Stomach smooth muscle (tissue), 2 donors: ENCODE results near the gene VIPR2.

Experiments
- H3K27ac ChIP-seq: one replicate; pipeline ENCODE4 v1.7.0; 2013; ENCODE audit warnings: mild to moderate bottlenecking, low read length, inconsistent platforms
- H3K27me3 ChIP-seq, 2 donors: one replicate each; pipeline ENCODE4 v1.7.0; 2013; ENCODE audit warnings: low read length in 2 of 2; ENCODE audit not compliant: insufficient read depth in 2 of 2, control insufficient read depth in 1 of 2
- H3K36me3 ChIP-seq, 2 donors: one replicate each; pipeline ENCODE4 v1.7.0; 2013; ENCODE audit warnings: low read length in 2 of 2; ENCODE audit not compliant: control insufficient read depth in 2 of 2, insufficient read depth in 2 of 2
- H3K4me1 ChIP-seq: one replicate; pipeline ENCODE4 v1.7.0; 2013; ENCODE audit warnings: low read length; ENCODE audit not compliant: control insufficient read depth, insufficient read depth
- H3K4me3 ChIP-seq, 2 donors: one replicate each; pipeline ENCODE4 v1.7.0; 2013; ENCODE audit warnings: low read length in 2 of 2
- H3K9ac ChIP-seq, 2 donors: one replicate each; pipeline ENCODE4 v1.7.0; 2013; ENCODE audit warnings: low read length in 2 of 2, mild to moderate bottlenecking in 1 of 2
- H3K9me3 ChIP-seq, 2 donors: one replicate each; pipeline ENCODE4 v1.7.0; 2013; ENCODE audit warnings: low read length in 2 of 2; ENCODE audit not compliant: control insufficient read depth in 2 of 2
- donor health status: healthy.
- donor health status: Pancreatic carcinoma.

Gene VIPR2

DNA sequence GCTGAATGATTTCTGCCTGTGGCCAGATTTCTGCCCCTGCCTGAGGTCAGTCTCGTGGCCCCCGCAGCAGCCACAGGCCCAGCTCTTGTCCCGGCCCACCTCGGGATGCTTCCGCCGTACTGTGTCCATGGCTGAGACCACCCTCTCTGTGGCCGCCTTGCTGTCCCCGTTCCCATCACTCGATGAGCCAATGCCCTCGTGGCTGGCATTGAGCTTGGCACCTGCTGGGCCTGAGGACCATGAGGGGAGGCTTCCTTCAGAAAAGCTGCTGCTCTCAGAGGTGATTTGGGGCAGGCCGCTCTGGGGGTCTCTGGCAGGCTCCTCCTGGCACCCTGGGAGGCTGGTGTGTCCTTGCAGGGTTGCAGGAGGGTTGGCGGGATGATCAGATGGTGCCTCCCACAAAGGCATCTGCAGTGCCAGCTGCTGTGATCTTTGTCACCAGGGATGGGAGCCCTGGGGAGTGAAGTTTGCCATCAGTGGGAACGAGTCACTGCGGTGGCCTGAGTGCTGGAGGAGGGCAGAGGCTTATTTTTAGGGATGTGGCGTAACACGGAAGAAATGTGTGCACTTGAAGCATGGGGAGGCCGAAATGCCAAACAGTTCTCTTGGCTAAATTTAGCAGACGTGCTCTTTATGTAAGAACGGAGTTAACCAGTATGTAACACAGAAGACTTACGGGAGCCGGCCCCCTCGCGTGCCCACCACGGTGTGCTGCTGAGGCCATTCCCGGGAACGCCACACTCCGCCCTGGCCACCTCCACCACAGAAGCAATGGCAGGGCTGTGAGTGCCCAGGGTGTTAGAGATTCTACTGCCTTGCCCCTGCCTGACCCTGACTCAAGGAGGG, 47.7 kb downstream of the VIPR2 start:
- Histone ChIP-seq H3K36me3 (no peaks in the 10 kb centered on the region), H3K27ac (peak overlapping the region; percentile 53), H3K27me3 (no peaks in the 10 kb centered on the region), H3K4me1 (peaks cover 39% of the 10 kb centered on the region), H3K9ac (no peak overlapping the region), H3K4me3 (no peak overlapping the region), H3K9me3 (no peaks in the 10 kb centered on the region)

DNA sequence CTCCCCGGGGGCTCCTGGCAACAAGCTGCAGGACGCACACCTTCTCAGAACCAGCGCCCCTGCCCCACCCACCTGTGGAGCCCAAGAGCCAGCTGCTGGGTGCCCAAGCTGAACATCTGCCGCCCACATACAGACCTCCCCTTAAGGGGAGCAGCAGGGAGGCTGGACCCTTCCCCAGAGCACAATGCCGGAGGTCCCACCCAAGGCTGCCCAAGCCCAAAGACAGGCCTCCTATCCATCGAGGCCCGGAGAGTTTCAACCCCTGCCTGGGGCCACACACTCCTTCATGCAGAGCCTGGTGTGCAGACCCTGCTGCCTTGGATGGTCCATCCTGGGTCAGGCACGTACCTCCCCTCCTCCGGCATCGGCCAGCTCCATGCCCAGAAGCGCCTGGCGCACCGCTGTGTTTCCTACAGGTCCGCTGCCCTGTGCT, 48.7 kb downstream of the VIPR2 start:
- no peak overlapping the region for H3K27ac ChIP-seq
- no peak overlapping the region for H3K4me3 ChIP-seq
- no peak overlapping the region for H3K9ac ChIP-seq
- peaks cover 39% of the 10 kb centered on the region for H3K4me1 ChIP-seq
- H3K9me3 ChIP-seq: no peaks in the 10 kb centered on the region
- H3K27me3 ChIP-seq: no peaks in the 10 kb centered on the region
- H3K36me3 ChIP-seq: no peaks in the 10 kb centered on the region

DNA sequence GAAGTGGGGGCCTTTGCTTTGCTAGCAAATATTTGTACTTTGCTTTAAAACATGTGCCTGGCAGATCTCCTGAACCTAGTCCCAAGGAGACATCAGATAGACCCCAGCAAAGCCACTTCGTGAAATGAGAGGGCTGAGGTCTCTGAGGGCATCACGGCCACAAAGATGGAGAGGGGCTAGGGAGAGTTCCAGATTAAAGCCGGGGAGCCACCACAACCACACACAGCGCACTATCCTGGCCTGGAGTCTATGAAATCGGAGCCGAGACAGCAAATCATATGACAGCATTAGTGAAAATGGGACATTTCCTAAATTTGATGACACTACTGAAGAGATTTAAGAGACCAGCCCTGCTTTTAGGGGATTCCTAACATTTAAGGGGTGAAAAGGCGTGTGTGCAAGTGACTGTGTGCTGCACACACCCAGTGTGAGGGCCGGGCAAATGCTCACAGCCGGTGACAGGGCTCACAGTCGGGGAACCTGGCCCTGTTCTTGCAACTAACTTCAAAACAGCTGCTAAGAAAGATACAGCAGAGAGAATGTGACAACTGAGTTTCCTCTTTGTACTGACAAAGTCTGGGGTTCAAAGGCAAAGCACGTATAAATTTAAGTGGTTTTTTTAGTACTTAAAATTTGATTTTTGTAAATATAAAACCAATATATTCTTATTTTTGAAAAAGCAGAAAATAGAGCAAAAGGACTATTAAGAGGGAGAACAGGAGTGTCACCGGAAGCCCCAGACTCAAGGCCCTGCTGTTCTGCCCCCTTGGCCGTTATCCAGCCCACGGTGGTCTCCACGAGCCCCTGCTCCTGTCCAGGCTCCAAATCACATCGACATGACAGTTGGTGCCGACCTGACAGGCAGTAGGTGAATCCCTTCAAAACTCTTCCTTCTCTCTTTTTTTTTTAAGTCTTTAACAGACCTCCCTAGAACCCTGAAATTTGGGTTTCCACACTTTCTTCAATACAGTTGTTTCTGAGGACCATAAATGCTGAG, 49.5 kb downstream of the VIPR2 start:
- Histone ChIP-seq H3K9ac (no peak overlapping the region), H3K9me3 (no peaks in the 10 kb centered on the region), H3K36me3 (no peaks in the 10 kb centered on the region), H3K27ac (no peak overlapping the region), H3K4me3 (no peak overlapping the region), H3K27me3 (no peaks in the 10 kb centered on the region), H3K4me1 (peaks cover 39% of the 10 kb centered on the region)

DNA sequence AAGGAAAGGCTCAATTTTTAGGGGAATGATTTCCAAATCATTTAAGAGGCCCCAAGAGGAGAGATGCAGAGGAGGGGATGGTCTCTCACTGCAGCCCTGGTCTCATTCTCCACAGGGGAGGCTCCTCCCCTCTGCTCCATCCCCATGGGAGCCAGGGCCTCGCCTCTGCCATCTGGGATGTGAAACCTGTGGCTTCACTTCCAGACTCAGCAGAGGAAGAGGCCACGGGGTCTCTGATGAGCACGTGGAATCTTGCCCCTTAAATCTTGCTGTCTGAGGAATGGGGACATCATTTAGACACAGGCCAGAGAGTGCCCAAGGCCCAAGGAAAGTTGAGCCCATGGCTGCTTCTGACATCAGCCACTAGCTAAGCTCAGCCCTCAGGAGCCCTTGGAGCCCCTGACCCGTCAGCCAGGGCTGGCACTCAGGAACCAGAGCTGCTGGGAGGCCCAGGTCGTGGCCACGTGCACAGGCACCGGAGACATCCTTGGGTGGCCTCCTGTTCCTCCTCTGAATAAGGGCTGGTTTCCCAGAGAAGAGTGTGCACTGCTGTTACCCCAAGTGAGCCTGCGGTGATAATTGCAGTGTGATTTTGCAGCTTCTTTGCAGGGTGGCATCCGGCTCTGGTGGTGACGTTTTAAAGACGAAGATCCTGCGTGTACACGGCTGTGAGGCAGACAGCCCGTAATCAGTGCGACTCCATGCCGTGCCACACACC, 50.5 kb downstream of the VIPR2 start:
- Histone ChIP-seq H3K4me1 (peaks cover 31% of the 10 kb centered on the region), H3K9ac (no peak overlapping the region), H3K4me3 (no peak overlapping the region), H3K27me3 (no peaks in the 10 kb centered on the region), H3K27ac (no peak overlapping the region), H3K9me3 (no peaks in the 10 kb centered on the region), H3K36me3 (no peaks in the 10 kb centered on the region)

DNA sequence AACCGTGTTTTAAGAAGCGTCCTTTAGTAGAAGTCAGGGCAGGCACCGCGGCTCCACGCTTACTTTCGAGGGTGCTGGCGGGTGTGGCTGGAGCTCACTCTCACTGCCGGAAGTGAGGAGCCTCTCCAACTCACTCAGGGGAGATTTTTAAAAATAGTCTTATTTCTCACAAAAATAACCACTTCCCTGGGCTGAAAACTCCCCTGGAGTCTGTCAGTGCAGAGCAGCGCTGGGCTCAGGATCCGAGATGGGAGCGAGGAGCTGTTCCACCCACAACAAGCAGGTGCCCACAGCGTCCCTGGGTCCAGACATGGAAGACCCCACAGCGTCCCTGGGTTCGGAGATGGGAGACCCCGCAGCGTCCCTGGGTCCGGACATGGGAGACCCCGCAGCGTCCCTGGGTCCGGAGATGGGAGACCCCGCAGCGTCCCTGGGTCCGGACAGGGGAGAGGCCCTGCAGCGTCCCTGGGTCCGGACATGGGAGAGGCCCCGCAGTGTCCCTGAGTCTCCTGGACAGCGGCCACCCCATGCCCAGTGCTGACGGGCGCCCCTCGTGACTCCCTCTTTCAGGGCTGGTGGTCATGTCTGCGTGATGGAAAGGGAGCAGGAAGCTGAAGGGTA, 51.2 kb downstream of the VIPR2 start:
- H3K36me3 ChIP-seq: no peaks in the 10 kb centered on the region
- no peaks in the 10 kb centered on the region for H3K9me3 ChIP-seq
- H3K9ac ChIP-seq: no peak overlapping the region
- H3K4me3 ChIP-seq: no peak overlapping the region
- peaks cover 27% of the 10 kb centered on the region for H3K4me1 ChIP-seq
- H3K27me3 ChIP-seq: no peaks in the 10 kb centered on the region
- H3K27ac ChIP-seq: no peak overlapping the region

DNA sequence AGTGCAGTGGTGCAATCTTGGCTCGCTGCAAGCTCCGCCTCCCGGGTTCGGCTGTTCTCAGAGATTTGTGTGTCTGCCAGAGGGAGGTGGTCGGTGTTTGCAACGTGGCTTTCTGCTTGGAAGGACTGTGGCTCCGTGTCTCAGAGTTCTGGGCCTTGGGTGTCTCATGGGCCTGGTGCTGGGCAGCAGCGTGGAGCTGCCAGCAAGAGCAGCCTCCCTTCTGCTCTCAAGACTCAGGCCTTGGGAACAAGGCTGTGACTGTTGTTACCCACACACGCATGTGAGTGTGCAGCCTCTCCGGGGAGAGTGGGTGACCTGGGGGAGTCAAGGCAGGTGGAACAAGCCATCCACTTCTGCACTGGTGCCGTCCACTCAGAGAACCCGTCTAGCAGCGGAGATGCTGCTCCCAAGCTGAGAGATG, 52.0 kb downstream of the VIPR2 start:
- Histone ChIP-seq H3K9ac (no peak overlapping the region), H3K27ac (no peak overlapping the region), H3K36me3 (no peaks in the 10 kb centered on the region), H3K27me3 (peaks cover 0 to 2% of the 10 kb centered on the region in 2 donors), H3K9me3 (no peaks in the 10 kb centered on the region), H3K4me3 (peak overlapping the region in 1 of 2 donors; percentile 22), H3K4me1 (peaks cover 20% of the 10 kb centered on the region)

DNA sequence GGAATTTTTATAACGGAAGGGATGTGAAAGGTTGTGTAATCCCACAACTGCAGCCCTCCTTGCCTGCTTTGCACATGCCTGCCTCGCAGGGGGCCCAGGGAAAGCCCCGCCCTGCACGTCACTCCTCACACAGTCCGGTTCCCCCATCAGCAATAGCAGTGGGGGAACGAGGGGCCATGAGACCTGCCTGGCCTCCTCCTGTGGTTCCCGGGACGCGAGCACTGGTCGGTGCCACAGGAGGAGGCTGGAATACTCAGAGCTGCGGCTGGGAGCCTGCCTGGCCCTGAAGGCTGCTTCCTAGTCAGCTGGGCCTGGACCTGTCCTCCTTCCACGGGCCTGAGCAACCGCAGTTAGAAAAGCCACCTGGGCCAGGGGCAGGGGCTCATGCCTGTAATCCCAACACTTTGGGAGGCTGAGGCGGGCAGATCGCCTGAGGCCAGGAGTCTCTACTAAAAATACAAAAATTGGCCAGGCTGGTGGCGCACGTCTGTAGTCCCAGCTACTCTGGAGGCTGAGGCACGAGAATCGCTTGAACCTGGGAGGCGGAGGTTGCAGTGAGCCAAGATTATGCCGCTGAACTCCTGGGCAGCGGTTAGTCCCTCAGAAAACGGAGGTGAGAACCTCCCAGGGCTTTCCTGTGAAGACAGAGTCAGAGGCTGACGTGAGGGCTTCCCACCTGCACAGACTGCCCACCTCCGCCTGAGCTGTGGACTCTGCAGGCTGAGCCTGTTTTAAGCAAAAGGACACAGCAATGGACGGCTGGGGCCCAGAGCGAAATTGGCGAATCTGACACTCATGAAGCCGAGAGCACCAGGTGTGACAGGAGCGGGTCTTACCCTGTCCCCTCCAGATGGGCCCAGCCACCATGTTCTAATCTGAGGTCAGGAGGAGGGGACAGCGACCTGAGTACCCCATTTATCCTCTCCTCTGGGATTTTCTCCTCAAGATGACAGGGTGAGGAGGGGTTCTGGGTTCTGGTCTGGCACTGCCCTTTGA, 52.9 kb downstream of the VIPR2 start:
- H3K27ac ChIP-seq: no peak overlapping the region
- H3K27me3 ChIP-seq: peaks cover 0 to 2% of the 10 kb centered on the region in 2 donors
- no peaks in the 10 kb centered on the region for H3K36me3 ChIP-seq
- no peak overlapping the region for H3K9ac ChIP-seq
- peaks cover 11% of the 10 kb centered on the region for H3K4me1 ChIP-seq
- H3K9me3 ChIP-seq: no peaks in the 10 kb centered on the region
- H3K4me3 ChIP-seq: no peak overlapping the region

DNA sequence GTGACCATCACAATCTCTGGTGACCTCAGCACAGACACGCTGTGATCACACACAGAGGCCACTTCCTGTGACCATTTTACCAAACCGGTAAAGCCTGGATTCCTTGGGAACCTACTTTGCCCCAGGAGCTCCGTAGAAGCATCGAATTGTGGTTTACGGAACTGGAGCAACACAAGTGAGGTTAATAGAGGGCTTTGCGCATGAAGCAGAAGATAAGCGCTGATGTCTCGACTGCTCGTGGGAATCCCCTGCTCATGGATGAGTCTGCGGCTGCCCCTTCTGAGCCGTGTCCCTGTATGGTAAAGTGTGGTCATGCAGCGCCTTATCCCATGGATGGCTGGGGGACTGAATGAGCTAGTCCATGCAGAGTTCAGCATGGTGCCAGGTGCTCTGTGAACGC, 53.6 kb downstream of the VIPR2 start:
- Histone ChIP-seq H3K4me3 (no peak overlapping the region), H3K27ac (no peak overlapping the region), H3K27me3 (peaks cover 0 to 2% of the 10 kb centered on the region in 2 donors), H3K9me3 (no peaks in the 10 kb centered on the region), H3K36me3 (no peaks in the 10 kb centered on the region), H3K4me1 (peaks cover 9% of the 10 kb centered on the region), H3K9ac (no peak overlapping the region)

DNA sequence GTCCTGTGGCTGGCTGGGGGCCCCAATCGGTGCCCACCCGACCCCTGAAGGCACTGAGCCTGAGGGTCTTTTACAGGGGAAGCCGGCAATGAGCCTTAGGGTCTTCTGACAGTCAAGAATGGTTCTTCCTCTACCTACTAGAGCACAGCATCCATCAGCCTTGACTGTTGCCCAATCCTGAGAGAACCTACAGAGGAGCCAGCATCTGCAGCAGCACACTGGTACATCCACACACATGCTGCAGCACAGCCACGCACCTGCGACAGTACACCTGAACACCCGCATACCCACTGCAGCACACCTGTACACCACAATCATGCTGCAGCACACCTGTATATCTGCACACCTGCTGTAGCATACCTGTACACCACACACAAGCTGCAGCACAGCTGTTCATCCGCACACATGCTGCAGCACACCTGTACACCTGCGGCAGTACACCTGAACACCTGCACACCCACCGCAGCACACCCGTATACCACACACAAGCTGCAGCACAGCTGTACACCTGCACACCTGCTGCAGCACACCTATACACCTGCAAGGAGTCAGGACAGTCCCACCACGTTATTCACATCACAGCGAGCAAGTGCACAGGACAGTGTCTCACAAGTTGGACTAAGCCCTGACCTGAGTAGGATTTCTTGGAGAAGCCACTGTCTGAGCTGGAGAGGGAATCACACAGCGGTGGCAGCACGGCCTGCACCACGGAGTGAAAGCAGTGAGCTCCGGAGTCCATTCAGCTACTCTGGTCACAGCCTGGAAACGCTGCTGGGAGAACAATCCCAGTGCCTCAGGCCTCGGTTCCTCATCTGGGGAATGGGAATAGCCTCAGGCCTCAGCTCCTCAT, 56.4 kb downstream of the VIPR2 start:
- no peak overlapping the region for H3K27ac ChIP-seq
- peaks cover 0 to 2% of the 10 kb centered on the region in 2 donors for H3K27me3 ChIP-seq
- no peak overlapping the region for H3K4me3 ChIP-seq
- H3K36me3 ChIP-seq: no peaks in the 10 kb centered on the region
- H3K9ac ChIP-seq: no peak overlapping the region
- peaks cover 5% of the 10 kb centered on the region for H3K4me1 ChIP-seq
- no peaks in the 10 kb centered on the region for H3K9me3 ChIP-seq
